HG03520 (cell line): ENCODE measurements around the gene METTL16.

Experiments used
- ATAC-seq: cut with Tn5 transposase; IDR thresholded peaks from one replicate; pipeline ENCODE4 v1.9.1; 2021; ENCODE audit warnings: mild to moderate bottlenecking, moderate library complexity; ENCODE audit not compliant: unreplicated experiment

Gene METTL16

GRCh38 chr17:2418572-2418971, 93.1 kb downstream of the METTL16 start:
- ATAC-seq, result no peak

- ATAC-seq, result no peak
These were observed 95.5 kb downstream of the METTL16 start for GRCh38 chr17:2416010-2416734.

GRCh38 chr17:2415081-2415480, 96.6 kb downstream of the METTL16 start:
- no peak for ATAC-seq

- no peak for ATAC-seq
These were observed 97.1 kb downstream of the METTL16 start for GRCh38 chr17:2414446-2415064.

DNA sequence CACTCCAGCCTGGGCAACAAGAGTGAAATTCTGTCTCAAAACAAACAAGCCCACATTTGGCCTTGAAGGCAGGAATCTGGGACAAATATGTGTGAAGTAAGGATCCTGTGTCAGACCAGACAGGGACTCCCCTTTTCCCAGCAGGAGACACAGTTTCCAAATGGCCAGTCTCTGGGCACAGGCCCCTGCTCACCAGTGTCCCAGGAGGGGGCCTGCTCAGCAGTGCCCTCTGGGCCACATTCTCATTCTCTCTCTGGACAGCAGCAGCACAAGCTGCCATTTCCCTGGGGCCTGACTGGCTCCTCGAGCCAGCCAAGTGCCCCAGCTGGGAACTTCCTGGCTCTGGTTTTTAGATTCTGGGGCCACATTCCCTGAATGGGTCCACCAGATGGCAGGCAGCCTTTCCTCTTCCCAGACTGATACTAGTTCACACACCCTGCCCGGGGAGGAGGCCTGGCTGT, 99.1 kb downstream of the METTL16 start:
- ATAC-seq, result no peak

DNA sequence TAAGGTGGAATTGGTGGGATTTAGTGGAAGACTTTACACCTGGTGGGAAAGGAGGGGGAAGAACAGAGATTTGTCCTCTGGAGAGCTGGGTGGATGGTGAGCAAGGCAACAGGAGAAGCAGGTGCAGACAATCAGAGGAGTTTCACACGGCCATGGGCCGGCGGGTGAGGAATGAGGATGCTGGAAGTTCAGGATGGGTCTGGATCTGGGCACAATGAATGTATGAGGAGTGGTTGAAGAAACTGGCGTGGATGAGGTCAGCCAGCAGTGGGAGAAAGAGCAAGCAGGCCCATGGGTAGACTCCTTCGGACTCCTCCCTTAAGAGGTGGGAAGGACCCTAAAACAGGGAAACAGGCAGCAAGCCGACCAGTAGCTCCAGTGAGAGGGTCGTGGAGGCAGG, 100.7 kb downstream of the METTL16 start:
- no peak for ATAC-seq

- ATAC-seq, result no peak
These were observed 104.5 kb downstream of the METTL16 start for GRCh38 chr17:2406903-2407790.

- ATAC-seq, result no peak
These were observed 105.3 kb downstream of the METTL16 start for GRCh38 chr17:2406271-2406902.

DNA sequence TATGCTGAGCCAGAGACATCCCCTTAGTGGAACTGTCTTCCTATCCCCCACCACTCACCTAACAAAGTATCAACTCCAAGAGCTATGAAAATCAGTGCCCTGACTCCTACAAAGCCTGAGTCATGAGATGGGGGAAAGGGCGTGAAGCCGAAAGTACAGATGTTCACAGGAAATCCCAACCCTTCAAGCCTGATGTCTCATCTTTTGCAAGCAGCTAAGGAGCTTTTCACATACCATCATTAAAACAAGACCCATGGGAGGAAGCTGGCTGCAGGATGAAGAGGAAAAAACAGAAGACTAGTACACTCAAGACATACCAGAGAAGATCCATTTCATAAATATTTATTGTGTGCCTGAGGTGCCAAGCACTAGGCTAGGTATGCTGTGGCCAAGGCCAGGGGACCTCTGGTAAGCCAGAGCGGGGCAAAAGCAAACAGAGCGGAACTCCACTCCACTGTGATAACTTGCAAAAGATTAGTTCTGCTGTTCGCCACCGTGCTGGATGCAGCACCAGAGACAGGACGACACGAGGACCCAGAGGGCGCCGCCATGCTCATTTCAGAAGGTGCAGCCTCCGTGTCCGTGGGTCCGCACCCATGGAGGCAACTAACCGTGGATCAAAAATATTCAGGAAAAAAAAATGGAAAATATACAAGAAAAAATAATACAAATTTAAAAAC, 106.3 kb downstream of the METTL16 start:
- no peak for ATAC-seq

DNA sequence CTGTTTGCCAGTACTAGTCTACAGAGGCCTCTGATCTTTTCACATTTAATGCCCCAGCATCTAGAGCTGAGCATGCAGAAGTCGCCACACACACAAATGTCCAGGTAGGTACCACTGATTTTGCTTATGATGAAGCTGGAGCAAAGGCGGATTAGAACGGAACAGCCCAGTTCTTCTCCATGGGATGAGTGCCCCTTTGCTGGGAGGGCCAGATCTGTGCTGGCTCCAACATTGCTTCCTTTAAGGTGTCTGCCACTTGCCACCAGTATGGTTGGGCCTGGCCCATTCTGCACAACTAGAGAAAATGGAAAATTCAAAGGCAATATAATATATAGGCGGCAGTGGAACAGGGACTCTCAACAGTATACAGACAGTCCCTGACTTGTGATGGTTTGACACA, 108.6 kb downstream of the METTL16 start:
- no peak for ATAC-seq

- no peak for ATAC-seq
These were observed 109.1 kb downstream of the METTL16 start for GRCh38 chr17:2402544-2402943.

DNA sequence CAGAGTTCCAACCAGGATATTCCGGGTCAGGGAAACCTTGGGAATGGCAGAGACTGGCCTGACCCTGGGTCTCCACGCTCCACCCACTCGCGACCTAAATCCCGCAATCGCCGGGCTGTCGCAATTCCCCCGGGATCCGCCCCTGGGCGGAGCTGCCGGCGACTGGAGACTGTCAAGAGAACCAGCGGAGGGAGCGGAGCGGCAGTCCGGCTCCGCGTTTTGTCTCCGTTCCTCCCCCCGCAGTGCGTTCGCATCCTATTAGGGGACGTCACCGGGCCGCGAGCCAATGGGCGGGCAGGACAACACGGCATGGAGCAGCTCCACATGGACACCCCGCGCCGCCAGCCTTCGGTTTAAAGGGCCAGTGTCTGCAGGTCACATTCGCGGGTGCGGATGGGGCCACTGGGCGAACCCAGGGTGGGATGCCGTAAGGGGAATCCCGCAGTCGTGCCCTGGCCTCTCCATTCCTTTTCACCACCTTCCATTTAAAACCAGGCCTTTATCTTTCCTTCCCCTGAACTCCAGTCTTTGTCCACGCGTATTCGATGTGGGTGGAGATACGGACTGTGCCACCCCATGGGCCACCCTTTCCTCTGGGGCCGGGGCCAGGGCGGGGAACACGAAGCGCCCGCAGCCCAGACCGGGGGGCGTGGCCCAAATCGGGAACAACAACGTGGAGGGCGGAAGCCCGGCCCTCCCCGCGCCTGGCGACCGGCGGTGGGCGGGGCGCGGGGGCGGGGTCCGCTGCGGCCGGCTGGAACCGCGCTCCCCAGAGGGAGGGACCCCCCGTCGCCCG, 110.1 kb downstream of the METTL16 start:
- ATAC-seq, result peak; percentile 39

GRCh38 chr17:2400877-2401425, 110.7 kb downstream of the METTL16 start, which contains the start of gene MNT:
MNT (minus strand) TSS chr17:2401060; CDS start chr17:2400712, 348 bp downstream.
- ATAC-seq, result peak; percentile 27

GRCh38 chr17:2400474-2400866, 111.2 kb downstream of the METTL16 start:
- ATAC-seq, result no peak

DNA sequence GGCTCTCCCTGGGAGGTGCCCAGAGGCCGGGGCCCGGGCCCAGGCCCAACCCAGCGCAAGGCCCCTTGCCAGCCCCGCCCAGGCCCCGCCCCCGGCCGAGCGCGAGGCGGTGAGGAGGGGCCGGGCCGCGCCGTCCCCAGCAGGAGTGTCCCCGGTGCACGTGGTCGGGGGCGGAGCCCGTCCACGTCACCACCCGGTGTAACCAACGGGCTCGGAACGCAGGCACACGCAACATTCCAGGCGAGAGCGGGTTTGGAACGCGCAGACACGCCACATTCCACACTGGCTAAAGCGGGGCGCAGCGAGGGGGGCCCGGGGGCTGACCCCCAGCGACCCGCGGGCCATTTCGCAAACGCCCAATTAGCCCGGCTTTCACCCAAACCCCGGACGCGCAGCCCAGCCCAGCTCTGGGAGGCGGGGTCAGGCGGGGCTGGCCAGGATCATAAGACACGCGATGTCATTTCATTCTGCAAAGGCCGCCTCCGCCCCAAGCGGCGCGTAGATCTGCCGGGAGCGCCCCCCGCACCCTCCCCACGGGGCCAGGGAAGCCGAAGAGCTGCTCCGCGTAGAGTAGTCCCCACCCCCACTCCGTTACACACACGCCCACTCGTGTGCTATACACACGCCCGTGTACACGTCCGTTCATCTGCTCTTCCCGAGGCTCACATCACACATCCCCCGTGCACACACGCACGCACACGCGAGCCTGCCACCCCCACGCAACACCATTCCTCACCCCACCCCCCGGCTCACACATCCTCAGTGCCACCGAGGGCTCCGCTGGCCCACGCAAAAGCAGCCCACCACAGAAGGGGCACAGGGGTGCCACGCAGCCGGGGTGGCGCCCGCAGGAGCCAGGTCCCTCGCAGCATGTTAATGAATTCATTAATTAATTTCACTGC, 111.9 kb downstream of the METTL16 start:
- ATAC-seq, result peak; percentile 32

DNA sequence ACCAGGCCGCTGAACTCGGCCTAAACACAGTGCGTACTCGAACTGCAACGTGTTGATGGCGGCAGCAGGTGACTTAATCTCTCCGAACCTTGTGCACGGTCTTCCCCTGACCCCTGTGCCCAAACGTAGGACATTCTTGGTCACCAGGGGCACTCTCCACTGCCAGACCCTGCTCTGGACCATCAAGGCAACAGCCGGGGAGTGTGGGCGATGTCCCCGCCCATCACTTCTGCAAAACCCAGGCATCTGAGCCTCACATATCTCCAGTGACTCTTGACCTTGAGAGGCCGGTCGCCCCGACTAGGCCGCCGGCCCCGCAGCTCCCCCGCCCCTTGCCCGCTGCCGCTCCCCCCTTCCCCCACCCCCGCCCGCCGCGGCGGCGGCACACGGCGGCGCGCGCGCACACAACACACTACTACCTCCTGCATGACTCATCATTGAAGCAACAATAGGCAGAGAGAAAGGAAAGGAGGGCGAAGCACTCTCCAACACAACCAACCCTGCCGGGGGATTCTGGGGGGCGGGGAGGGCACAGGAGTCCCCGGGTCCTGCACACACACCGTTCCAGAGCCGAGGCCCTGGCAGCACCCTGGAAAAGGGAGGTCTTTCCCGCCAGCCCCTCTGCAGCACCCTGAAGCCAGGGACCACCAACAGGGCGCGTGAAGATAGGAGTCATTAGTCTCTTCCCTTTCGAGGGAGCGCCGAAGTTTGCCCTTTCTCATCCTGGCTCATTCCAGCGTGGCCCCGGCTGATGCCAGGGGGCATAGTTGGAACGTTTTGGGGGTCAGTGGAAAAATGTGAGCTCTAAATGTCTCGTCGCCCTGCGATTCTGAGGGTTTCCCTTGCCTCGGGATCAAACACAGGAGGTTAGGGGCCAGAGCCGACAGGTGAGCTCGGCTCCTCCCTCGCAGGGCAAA, 112.8 kb downstream of the METTL16 start:
- no peak for ATAC-seq

DNA sequence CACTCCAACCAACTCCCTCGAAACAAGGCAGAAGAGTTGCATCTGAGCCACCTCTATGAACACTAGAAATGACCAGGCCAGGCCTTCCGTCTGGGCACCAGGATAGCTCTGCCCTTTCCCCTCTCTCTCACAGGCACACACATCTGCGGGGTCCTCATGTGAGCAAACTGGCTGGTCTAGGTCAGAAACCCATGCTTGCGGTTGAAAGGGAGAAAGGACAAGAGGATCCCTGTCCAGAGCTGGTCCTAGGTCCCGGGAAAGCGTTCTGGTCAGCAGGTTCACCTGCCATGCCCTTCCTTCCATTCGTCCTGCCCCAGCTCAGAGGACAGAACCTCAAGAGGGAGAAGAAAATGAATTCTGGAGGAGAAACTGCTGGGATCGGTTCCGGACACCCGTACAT, 113.5 kb downstream of the METTL16 start:
- ATAC-seq, result no peak
